Mesenchymal stem cell (in vitro differentiated cells and primary cell): ENCODE results near the gene NUBP2.

Experiments used
- DNase-seq: peaks from one replicate; pipeline ENCODE4 v3.0.0-alpha.2; 2013
- H2AFZ ChIP-seq: one replicate; pipeline ENCODE4 v1.6.1; 2013; ENCODE audit warnings: low read depth, mild to moderate bottlenecking, control low read depth, inconsistent platforms, low read length, moderate library complexity
- H2AK5ac ChIP-seq: 2 replicates; pipeline ENCODE4 v1.6.1; 2013; ENCODE audit warnings: low read length, moderate library complexity, mild to moderate bottlenecking, inconsistent platforms; ENCODE audit not compliant: severe bottlenecking
- H2BK120ac ChIP-seq: one replicate; pipeline ENCODE4 v1.6.1; 2013; ENCODE audit warnings: low read depth, mild to moderate bottlenecking, inconsistent platforms, low read length, moderate library complexity
- H2BK12ac ChIP-seq, 2 experiments: one replicate each; pipeline ENCODE4 v1.6.1; 2013; ENCODE audit warnings: inconsistent platforms in 2 of 2, low read length in 2 of 2, mild to moderate bottlenecking in 2 of 2, moderate library complexity in 2 of 2, control low read depth in 1 of 2
- H2BK15ac ChIP-seq: one replicate; pipeline ENCODE4 v1.6.1; 2013; ENCODE audit warnings: mild to moderate bottlenecking, low read depth, inconsistent platforms; ENCODE audit not compliant: poor library complexity, severe bottlenecking
- H2BK5ac ChIP-seq: 2 replicates; pipeline ENCODE4 v1.6.1; 2013; ENCODE audit warnings: low read depth, mild to moderate bottlenecking, low read length, control low read depth, inconsistent platforms; ENCODE audit not compliant: poor library complexity, severe bottlenecking
- H3K14ac ChIP-seq, 2 experiments: one replicate each; pipeline ENCODE4 v1.6.1; 2013; ENCODE audit warnings: inconsistent platforms in 2 of 2, low read length in 2 of 2, control low read depth in 1 of 2, mild to moderate bottlenecking in 1 of 2, moderate library complexity in 1 of 2
- H3K18ac ChIP-seq, 2 experiments: one replicate each; pipeline ENCODE4 v1.6.1; 2013; ENCODE audit warnings: inconsistent platforms in 2 of 2, low read length in 2 of 2, control low read depth in 1 of 2, low read depth in 1 of 2, mild to moderate bottlenecking in 1 of 2
- H3K23ac ChIP-seq, 2 experiments: one replicate each; pipeline ENCODE4 v1.6.1; 2013; ENCODE audit warnings: inconsistent platforms in 2 of 2, low read length in 2 of 2, mild to moderate bottlenecking in 2 of 2, moderate library complexity in 2 of 2, control low read depth in 1 of 2
- H3K27ac ChIP-seq: 2 replicates; pipeline ENCODE4 v1.5.1; 2013; ENCODE audit warnings: mild to moderate bottlenecking, moderate library complexity, low read length, control low read depth, inconsistent platforms; ENCODE audit not compliant: poor library complexity, severe bottlenecking
- H3K27me3 ChIP-seq, 2 experiments: 2 replicates each; pipeline versions ENCODE4 v1.6.1 to v1.7.0; 2013; ENCODE audit warnings: low read length in 2 of 2, mild to moderate bottlenecking in 2 of 2, moderate library complexity in 2 of 2, control low read depth in 1 of 2, inconsistent platforms in 1 of 2; ENCODE audit not compliant: control insufficient read depth in 1 of 2, insufficient read depth in 1 of 2
- H3K36me3 ChIP-seq, 2 experiments: 2 replicates each; pipeline versions ENCODE4 v1.6.1 to v1.7.0; 2013; ENCODE audit warnings: low read length in 2 of 2, control low read depth in 1 of 2, inconsistent platforms in 1 of 2, low read depth in 1 of 2, mild to moderate bottlenecking in 1 of 2; ENCODE audit not compliant: insufficient read depth in 2 of 2, control insufficient read depth in 1 of 2
- H3K4ac ChIP-seq, 2 experiments: one replicate each; pipeline ENCODE4 v1.6.1; 2013; ENCODE audit warnings: inconsistent platforms in 2 of 2, low read length in 2 of 2, mild to moderate bottlenecking in 2 of 2, moderate library complexity in 2 of 2, control low read depth in 1 of 2, low read depth in 1 of 2
- H3K4me1 ChIP-seq: 2 replicates; pipeline ENCODE4 v1.6.1; 2013; ENCODE audit warnings: low read depth, low read length, control low read depth; ENCODE audit not compliant: control insufficient read depth, insufficient read depth
- H3K4me2 ChIP-seq: 2 replicates; pipeline ENCODE4 v1.6.1; 2013; ENCODE audit warnings: low read length, mild to moderate bottlenecking, inconsistent platforms; ENCODE audit not compliant: poor library complexity, severe bottlenecking
- H3K4me3 ChIP-seq, 2 experiments: 2 replicates each; pipeline versions ENCODE4 v1.5.1 to v1.7.0; 2013; ENCODE audit warnings: low read length in 2 of 2, mild to moderate bottlenecking in 2 of 2, control low read depth in 1 of 2, low read depth in 1 of 2; ENCODE audit not compliant: insufficient read depth in 1 of 2
- H3K79me1 ChIP-seq: replicated peaks from 2 replicates; pipeline ENCODE4 v1.6.1; 2013; ENCODE audit warnings: mild to moderate bottlenecking, control low read depth, low read length, inconsistent platforms; ENCODE audit not compliant: poor library complexity, severe bottlenecking
- H3K9ac ChIP-seq: 2 replicates; pipeline ENCODE4 v1.7.0; 2013; ENCODE audit warnings: mild to moderate bottlenecking, low read length, moderate library complexity
- H3K9me3 ChIP-seq: 2 replicates; pipeline ENCODE4 v1.7.0; 2013; ENCODE audit warnings: mild to moderate bottlenecking, low read length; ENCODE audit not compliant: control insufficient read depth
- H4K8ac ChIP-seq: one replicate; pipeline ENCODE4 v1.6.1; 2013; ENCODE audit warnings: inconsistent platforms, mild to moderate bottlenecking, low read length, moderate library complexity
- H4K91ac ChIP-seq: one replicate; pipeline ENCODE4 v1.6.1; 2013; ENCODE audit warnings: mild to moderate bottlenecking, low read length, inconsistent platforms
- WGBS: methylation state at CpG from one replicate; pipeline ENCODE4 v1.1.7; 2013; ENCODE audit warnings: mixed read lengths; 5-methylcytosine and 5-hydroxymethylcytosine counted together

Gene NUBP2

DNA sequence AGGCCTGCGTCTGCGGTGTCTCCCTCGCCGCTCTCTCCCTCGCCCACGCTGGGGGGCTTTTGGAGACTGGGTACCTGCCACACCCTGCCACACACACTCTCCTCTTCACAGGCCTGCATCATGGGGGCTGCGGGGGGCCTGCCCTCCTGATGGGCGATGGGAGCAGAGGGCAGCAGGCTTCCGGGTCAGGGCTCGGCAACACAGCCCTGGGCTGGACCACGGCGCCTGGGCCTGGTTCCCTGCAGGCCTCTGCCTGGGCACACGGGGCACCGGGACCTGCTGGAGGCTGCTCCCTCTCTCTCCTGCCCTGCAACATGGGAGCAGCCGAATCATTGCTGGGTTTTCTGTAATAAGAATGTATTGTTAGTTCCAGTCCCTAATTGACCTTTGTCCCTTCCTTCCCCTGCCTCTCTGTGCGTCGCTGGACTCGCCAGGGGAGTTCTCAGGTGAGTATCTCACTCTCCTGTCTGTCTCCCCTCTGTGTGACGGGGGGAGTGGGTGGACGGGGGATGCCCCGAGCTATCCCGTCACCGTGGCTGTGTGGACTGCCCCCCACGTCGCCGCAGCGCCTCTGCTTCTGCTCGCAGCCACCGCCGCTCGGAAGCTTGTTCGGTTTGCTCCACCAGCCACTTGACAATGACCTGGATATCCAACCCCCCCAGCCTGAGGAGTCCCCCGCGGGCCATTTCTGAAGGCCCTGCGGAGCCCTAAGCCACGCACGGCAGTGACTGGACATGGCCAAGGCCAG lies 24.9 kb upstream of the NUBP2 start:
- no peak overlapping the region for H3K9ac ChIP-seq
- no peaks in the 10 kb centered on the region for H3K9me3 ChIP-seq
- no peak overlapping the region for H3K14ac ChIP-seq
- H4K8ac ChIP-seq = no peak overlapping the region
- H3K4me3 ChIP-seq = peak overlapping the region in 1 of 2 experiments; percentile 15
- H3K36me3 ChIP-seq = peaks cover 71 to 77% of the 10 kb centered on the region in 2 experiments
- 97% methylated on average over 32 of the region's 37 CpGs for WGBS
- H2AK5ac ChIP-seq = no peak overlapping the region
- no peak overlapping the region for H2BK5ac ChIP-seq
- DNase-seq = no peak
- no peak overlapping the region for H2AFZ ChIP-seq
- H3K23ac ChIP-seq = no peak overlapping the region
- peaks cover 31% of the 10 kb centered on the region for H3K79me1 ChIP-seq
- no peak overlapping the region for H3K4ac ChIP-seq
- H3K4me2 ChIP-seq = no peak overlapping the region
- H2BK120ac ChIP-seq = no peak overlapping the region
- H2BK12ac ChIP-seq = no peak overlapping the region
- H3K27me3 ChIP-seq = no peaks in the 10 kb centered on the region
- no peak overlapping the region for H3K27ac ChIP-seq
- no peak overlapping the region for H4K91ac ChIP-seq
- peaks cover 6% of the 10 kb centered on the region for H3K4me1 ChIP-seq
- H2BK15ac ChIP-seq = no peak overlapping the region
- H3K18ac ChIP-seq = no peak overlapping the region

DNA sequence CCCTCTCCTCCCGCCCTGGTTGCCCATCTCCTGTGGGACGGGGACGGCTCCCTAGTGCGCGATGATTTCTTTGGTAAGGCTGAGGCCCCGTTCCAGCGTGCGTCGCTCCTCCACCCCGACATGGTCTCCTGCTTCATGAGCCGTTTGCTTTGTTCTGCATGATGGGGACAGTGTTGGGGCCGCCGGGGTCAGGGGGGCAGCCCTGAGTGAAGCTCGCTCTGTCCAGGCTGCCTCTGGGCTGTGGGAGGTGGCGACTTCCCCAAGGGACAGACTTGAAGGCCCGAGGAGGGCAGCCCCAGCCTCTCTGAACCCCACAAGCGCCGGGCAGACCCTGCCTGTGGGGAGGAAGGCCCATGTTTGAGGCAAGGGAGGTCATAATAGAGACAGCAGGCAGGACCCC lies 23.8 kb upstream of the NUBP2 start:
- Histone ChIP-seq H2AK5ac (no peak overlapping the region), H2AFZ (no peak overlapping the region), H3K4me2 (no peak overlapping the region), H2BK120ac (no peak overlapping the region), H3K14ac (no peak overlapping the region), H3K18ac (no peak overlapping the region), H4K91ac (peak overlapping the region; percentile 28), H2BK5ac (no peak overlapping the region), H3K4ac (no peak overlapping the region), H3K4me1 (peaks cover 14% of the 10 kb centered on the region), H3K36me3 (peaks cover 74 to 84% of the 10 kb centered on the region in 2 experiments), H3K27ac (no peak overlapping the region), H2BK15ac (no peak overlapping the region), H4K8ac (no peak overlapping the region), H3K23ac (no peak overlapping the region), H3K79me1 (peaks cover 34% of the 10 kb centered on the region), H3K9me3 (no peaks in the 10 kb centered on the region), H3K27me3 (no peaks in the 10 kb centered on the region), H3K4me3 (no peak overlapping the region), H2BK12ac (no peak overlapping the region), H3K9ac (no peak overlapping the region)
- no peak for DNase-seq
- 97% methylated on average over 18 of the region's 18 CpGs for WGBS

DNA sequence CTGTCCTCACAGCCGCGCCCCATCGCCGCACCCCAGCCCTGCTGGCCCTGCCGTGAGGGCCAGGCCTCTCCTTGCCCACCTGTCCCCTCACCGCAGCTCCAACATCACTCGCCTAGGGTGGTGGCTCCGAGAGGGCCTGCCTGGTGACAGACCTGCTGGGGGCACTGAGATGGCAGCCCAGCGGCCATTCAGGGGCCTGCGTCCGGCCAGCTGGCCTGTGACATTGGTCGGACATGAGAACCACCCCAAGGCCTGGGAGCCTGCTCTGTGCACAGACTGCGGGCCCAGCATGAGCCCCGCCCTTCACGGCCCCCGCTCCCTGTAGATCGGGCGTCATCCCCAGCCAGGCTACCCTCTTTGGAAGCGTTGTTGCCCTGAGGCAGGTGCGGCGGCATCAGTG lies 23.2 kb upstream of the NUBP2 start:
- H2BK12ac ChIP-seq = no peak overlapping the region
- H2BK5ac ChIP-seq = no peak overlapping the region
- peaks cover 31% of the 10 kb centered on the region for H3K79me1 ChIP-seq
- H3K27ac ChIP-seq = no peak overlapping the region
- H3K23ac ChIP-seq = no peak overlapping the region
- H2BK15ac ChIP-seq = no peak overlapping the region
- H3K4ac ChIP-seq = no peak overlapping the region
- no peaks in the 10 kb centered on the region for H3K9me3 ChIP-seq
- no peak overlapping the region for H2BK120ac ChIP-seq
- no peak overlapping the region for H3K9ac ChIP-seq
- H3K18ac ChIP-seq = no peak overlapping the region
- H3K4me2 ChIP-seq = no peak overlapping the region
- H3K27me3 ChIP-seq = no peaks in the 10 kb centered on the region
- H4K91ac ChIP-seq = no peak overlapping the region
- no peak overlapping the region for H2AK5ac ChIP-seq
- H3K36me3 ChIP-seq = peaks cover 76 to 87% of the 10 kb centered on the region in 2 experiments
- no peak for DNase-seq
- no peak overlapping the region for H3K14ac ChIP-seq
- no peak overlapping the region for H4K8ac ChIP-seq
- WGBS = 98% methylated on average over 21 of the region's 21 CpGs
- no peak overlapping the region for H3K4me3 ChIP-seq
- peaks cover 16% of the 10 kb centered on the region for H3K4me1 ChIP-seq
- H2AFZ ChIP-seq = no peak overlapping the region

GRCh38 chr16:1760911-1761310 lies 21.8 kb upstream of the NUBP2 start:
- H3K27me3 ChIP-seq = no peaks in the 10 kb centered on the region
- H3K18ac ChIP-seq = no peak overlapping the region
- H3K14ac ChIP-seq = no peak overlapping the region
- H2BK120ac ChIP-seq = no peak overlapping the region
- no peak overlapping the region for H2BK5ac ChIP-seq
- H3K9ac ChIP-seq = no peak overlapping the region
- H3K4me3 ChIP-seq = no peak overlapping the region
- no peak overlapping the region for H2AFZ ChIP-seq
- H3K27ac ChIP-seq = no peak overlapping the region
- WGBS = 94% methylated on average over 15 of the region's 15 CpGs
- peaks cover 16% of the 10 kb centered on the region for H3K4me1 ChIP-seq
- H4K91ac ChIP-seq = no peak overlapping the region
- H2BK12ac ChIP-seq = no peak overlapping the region
- no peak overlapping the region for H4K8ac ChIP-seq
- no peak overlapping the region for H3K4ac ChIP-seq
- H3K4me2 ChIP-seq = no peak overlapping the region
- DNase-seq = no peak
- no peaks in the 10 kb centered on the region for H3K9me3 ChIP-seq
- peaks cover 28% of the 10 kb centered on the region for H3K79me1 ChIP-seq
- no peak overlapping the region for H2BK15ac ChIP-seq
- H3K36me3 ChIP-seq = peaks cover 78 to 91% of the 10 kb centered on the region in 2 experiments
- H2AK5ac ChIP-seq = no peak overlapping the region
- H3K23ac ChIP-seq = no peak overlapping the region
